ENCODE measurements around the gene CHRNB1.
A peak's percentile ranks its signal among the peaks of the same experiment; 100 is the strongest.

DNA sequence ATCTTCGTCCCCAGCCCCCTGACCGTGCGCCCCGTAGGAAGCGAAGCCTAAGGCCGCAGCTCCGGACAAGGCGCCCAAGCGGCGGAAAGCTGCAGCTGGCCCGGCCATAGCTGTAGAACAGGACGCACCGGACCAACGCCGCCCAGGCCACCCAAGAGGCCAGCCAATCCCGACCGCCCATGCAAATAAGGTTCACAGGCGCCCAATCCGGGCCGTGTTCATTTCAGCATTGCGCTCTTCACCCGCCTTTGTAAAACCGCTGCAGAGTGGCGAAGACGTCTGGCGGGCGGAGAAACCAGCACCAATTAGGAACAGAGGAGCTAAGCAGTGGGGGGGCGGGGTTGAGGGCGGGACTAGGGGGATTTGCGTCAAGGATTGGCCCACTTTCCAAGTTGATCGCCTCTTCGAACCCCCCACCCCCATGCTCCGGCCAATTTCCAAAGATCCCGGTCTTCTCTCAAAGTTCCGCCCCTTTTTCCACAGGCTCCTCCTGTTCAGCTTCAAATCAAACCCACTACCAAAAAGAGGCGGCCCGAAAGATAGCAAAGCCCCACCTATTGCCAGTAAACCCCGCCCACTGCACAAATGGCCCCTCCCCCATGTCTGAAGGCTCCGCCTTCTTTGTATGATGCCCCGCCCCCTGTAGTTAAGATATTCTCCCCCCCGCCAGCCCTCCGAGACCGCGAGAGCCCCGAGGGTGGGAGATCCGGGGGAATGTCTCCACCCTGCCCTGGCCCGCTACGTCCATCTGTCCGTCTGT, 40.7 kb upstream of the CHRNB1 start, which contains the start of gene TMEM256:
- peak; percentile 94 to 96 for TF ChIP-seq POLR2A (IDR thresholded peaks at IDR 0.05)
- TF ChIP-seq, protein P1, sequence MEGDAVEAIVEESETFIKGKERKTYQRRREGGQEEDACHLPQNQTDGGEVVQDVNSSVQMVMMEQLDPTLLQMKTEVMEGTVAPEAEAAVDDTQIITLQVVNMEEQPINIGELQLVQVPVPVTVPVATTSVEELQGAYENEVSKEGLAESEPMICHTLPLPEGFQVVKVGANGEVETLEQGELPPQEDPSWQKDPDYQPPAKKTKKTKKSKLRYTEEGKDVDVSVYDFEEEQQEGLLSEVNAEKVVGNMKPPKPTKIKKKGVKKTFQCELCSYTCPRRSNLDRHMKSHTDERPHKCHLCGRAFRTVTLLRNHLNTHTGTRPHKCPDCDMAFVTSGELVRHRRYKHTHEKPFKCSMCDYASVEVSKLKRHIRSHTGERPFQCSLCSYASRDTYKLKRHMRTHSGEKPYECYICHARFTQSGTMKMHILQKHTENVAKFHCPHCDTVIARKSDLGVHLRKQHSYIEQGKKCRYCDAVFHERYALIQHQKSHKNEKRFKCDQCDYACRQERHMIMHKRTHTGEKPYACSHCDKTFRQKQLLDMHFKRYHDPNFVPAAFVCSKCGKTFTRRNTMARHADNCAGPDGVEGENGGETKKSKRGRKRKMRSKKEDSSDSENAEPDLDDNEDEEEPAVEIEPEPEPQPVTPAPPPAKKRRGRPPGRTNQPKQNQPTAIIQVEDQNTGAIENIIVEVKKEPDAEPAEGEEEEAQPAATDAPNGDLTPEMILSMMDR (IDR thresholded peaks at IDR 0.05 in 4 of 5, conservative IDR thresholded peaks at IDR 0.05 in 1 of 5): peak in 2 of 5 experiments; percentile 13 to 22

All from gastrocnemius medialis (tissue), 4 donors.